NCI-H460 (cell line): Measurements from ENCODE around the gene USP14. TPM values are rescaled to one million over a fixed set of nuclear protein-coding genes. Genes with fewer than 3 reads are reported as not detected.
"Not testable (repeated sequence)": the region's sequence is repeated elsewhere in the genome, so short reads cannot be mapped to it uniquely, and the experiment has no call there.

Source experiments
- DNase-seq: peaks from one replicate; pipeline ENCODE4 v3.0.0-alpha.2; 2016; ENCODE audit warnings: low read depth; ENCODE audit errors: extremely low read depth
- polyA plus RNA-seq: library from polyadenylated mRNA; depleted of rRNA; stranded (reverse); fragments of >200 nt; gene quantifications from 2 replicates; pipeline ENCODE4 v1.2.3, GENCODE V29; 2014; cell fraction: nucleus; rRNA removed
- total RNA-seq: library from RNA; depleted of rRNA; stranded (reverse); fragments of >200 nt; shearing (Covaris generic); gene quantifications from 2 replicates; pipeline ENCODE4 v1.2.3, GENCODE V29; 2014; rRNA removed

USP14 gene
- 15.2 and 18.6 TPM in 2 replicates for total RNA-seq
- polyA plus RNA-seq: 32.5 and 34.3 TPM in 2 replicates

GRCh38 chr18:158128-159036 lies at the start of gene USP14:
Gene USP14, plus strand, starts transcription at chr18:158557. Its CDS starts 142 bp downstream, at chr18:158699.
- peak; percentile 94 for DNase-seq

- DNase-seq: not testable (repeated sequence)
Measured at GRCh38 chr18:108665-109063, 49.7 kb upstream of the USP14 start.

GRCh38 chr18:109130-109921 lies 49.0 kb upstream of the USP14 start:
- DNase-seq: peak; percentile 35

- DNase-seq: not testable (repeated sequence)
Measured at GRCh38 chr18:109922-110261, 48.5 kb upstream of the USP14 start.

- not testable (repeated sequence) for DNase-seq
Measured at GRCh38 chr18:110351-111201, 47.8 kb upstream of the USP14 start.

- peak; percentile 59 for DNase-seq
Measured at GRCh38 chr18:111306-112014, 46.9 kb upstream of the USP14 start.

GRCh38 chr18:112015-112733 lies 46.2 kb upstream of the USP14 start:
- DNase-seq: not testable (repeated sequence)

- not testable (repeated sequence) for DNase-seq
Measured at GRCh38 chr18:120539-121260, 37.7 kb upstream of the USP14 start.

GRCh38 chr18:135045-135444 lies 23.3 kb upstream of the USP14 start:
- DNase-seq: no peak

GRCh38 chr18:136433-136832 lies 21.9 kb upstream of the USP14 start:
- no peak for DNase-seq

- DNase-seq: no peak
Measured at GRCh38 chr18:137327-137726, 21.0 kb upstream of the USP14 start.

- no peak for DNase-seq
Measured at GRCh38 chr18:140670-141266, 17.6 kb upstream of the USP14 start.

GRCh38 chr18:142624-143296 lies 15.6 kb upstream of the USP14 start:
- DNase-seq: not testable (repeated sequence)

GRCh38 chr18:148841-149240 lies 9.5 kb upstream of the USP14 start:
- no peak for DNase-seq

- DNase-seq: no peak
Measured at GRCh38 chr18:154151-154550, 4.2 kb upstream of the USP14 start.

GRCh38 chr18:155688-156087 lies 2.7 kb upstream of the USP14 start:
- DNase-seq: no peak

GRCh38 chr18:156514-157230 lies 1.7 kb upstream of the USP14 start:
- no peak for DNase-seq
